ENCODE results near the gene ZFHX3.

DNA sequence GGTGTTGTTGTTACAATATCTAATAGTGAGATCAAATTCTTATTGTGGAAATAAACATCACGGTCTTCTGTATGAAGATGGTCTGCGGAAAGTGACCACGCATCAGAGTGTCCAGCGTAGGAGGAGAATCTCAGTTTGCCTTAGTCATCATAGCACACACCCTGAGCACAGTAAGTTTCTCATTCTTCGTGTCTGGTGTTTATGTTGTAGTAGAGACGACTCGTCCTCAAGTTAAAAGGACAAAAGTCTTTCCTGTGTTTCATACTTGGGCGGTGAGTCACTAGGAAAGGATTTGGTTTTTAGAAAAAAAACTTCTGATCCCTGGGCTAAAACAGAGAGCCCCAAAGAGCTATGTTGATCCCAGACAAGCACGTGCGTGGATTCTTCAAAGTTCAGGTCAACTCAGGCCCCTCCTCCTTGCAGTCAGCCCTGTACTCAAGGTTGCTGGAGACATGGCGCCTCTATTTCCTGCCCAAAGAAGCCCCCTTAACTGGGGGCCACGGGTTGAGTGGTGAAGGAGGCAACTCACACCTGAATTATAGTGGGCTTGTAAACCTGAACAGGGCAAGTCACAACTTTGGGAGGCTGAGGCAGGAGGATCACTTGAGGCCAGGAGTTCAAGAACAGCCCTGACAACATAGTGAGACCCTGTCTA lies 170.4 kb downstream of the ZFHX3 start:
- TF ChIP-seq EZH2phosphoT487 (IDR thresholded peaks at IDR 0.05; ENCODE audit: insufficient read depth, low read depth) (no peak), EZH2 (IDR thresholded peaks at IDR 0.05; ENCODE audit: insufficient read depth, poor library complexity, severe bottlenecking) (no peak)

Data from GM23248 (cell line).